ENCODE results near the gene FANCC.

The FANCC gene

DNA sequence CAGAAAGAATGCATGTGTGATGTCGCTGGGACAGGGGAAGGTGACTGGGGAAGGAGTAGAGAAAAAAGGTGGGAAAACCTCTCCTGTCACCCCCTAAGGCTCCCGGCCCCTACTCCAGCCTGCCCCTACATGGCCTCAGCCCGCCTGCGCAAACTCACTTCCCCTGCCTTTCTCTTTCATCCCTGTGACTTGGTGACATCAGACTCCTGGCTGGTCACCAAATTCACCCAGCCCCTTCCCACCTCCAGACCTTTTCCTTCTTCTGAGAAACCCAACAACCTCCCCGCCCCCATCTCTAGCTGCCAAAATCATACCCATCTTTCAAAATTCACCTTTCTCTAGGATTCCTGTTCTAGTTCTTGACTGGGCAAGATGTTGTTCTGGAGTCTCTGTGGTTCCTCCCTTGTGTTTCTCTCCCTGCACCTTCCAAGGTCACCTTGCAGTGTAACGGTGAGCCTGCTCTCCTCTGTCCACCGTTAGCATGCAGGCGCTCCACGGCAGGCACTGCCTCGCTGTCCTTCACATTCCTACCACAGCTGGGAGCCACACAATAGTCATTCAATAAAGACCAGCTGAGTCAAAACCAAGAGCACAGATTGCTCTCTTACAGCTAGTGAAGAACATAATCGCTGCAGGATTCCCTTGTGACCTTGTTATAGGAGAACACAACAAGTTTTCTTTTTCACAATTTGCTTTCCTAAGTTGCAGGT lies 134.5 kb downstream of the FANCC start:
- DNase-seq = no peak

DNA sequence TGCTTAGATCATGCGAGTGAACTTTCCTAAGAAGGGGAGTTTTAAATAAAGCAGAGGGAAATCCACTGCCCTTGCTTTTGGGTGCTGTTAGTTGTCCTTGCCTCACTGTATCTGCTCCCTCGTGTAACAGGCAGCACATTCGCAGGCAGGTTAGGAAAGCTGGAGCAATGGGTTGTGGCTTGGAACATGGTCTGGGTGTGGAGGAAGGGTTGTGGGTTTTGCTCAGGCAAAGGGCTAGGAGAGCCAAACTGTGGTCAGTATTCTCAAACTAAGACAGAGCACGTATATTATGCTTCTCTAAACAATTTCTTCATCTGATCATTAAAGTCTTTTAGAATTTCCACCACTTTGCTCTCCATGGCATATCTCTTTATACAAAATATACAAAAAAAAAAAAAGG lies 135.7 kb downstream of the FANCC start:
- no peak for DNase-seq

DNA sequence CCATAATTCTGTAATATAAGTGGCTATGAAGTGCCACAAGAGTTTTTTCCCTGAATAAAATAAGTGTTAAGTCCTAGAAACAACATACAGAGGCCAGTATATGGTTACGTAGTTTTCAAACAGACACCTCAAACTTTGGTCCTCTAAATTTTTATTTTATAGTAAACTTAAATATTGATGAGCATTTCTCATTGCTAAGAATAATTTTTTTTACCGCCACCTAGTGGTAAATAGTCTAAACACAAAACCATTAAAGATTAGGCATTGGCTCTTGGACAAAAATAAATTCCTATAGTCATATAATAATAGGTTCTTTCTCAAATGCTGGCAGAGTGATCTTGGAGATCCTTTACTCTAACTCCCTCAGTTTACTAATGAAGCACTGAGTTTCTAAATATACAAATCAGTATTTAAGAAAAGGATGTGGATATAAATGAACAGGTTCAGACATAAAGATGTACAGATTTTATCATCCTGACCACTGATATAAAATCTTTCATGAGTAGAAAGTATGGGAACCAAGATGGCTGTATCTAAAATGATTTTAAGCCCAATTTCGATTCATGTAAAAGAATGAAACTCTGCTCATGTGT lies 136.2 kb downstream of the FANCC start:
- DNase-seq = no peak

DNA sequence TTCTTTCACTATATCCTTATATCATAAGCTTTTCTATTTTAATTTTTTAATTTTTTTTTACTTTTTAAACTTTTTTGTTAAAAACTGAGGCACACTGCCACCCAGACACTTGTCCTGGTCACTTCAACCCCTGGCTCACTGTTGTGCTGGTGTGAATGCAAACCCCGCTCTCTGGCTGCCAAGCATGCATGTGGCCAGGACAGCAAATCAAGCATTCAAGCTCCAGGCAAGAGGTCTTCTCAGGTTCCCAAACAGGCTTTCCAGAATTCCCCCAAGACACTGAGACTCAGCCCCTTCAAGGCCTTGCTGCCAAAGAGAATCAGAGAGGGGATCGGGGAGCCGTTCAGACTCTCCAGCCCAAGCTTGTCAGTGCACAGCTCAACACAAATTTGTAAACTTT lies 139.9 kb downstream of the FANCC start:
- no peak for DNase-seq

DNA sequence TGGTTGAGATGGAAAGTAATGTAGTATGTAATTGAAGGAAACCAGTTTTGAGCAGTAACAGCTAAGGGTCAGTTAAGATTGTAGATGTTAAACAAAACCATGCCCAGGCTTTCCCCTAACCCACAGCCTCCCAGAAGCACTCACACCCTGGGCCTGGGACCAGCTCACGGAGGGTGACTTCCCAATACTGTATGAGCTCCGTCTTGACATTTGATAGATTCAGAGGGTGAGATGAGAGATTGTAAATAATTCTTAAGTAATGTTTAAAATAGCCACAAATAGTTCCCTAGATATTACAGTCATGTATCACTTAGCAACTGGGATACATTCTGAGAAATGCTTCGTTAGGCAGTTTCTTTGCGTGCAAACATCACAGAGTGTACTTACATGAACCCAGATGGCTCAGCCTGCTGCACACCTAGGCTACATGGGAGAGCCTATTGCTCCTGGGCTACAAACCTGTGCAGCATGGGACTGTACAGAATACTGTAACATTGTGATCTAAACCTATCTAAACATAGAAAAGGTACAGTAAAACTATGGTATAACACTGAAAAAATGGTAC lies 140.7 kb downstream of the FANCC start:
- no peak for DNase-seq

DNA sequence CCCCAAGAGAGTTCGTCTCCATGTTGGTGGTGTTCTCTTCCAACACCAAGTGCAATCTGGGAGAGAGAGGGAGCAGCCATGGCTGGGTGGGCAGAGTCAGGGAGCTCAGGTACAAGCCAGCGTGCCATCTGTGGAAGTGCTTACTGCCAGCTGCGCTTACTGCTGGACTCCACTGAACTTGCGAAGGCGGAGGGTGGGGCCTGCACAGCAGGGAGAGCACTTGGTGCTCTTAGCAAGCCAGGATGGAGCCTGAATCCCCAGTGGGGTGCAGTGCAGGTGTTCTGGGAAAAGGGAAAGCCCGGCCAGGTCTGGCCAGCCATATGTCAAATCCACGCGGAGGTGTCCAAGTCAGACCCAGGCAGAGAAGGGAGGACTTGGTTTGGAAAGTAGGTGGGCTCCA lies 142.0 kb downstream of the FANCC start:
- no peak for DNase-seq

DNA sequence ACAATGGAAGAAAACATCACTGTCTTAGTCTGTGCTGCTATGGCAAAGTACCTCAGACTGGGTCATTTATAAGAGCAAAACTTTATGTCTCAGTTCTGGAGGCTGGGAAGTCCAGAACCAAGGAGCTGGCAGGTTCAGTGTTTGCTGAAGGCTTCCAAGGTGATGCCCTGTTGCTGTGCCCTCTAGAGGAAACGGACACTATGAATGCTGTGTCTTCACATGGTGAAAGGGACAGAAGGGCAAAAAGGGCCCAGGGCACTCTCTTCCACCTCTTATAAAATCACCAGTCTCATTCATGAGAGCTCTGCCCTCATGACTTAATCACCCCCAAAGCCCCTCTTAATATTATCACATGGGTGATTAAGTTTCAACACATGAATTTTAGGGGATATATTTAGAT lies 143.5 kb downstream of the FANCC start:
- DNase-seq = no peak

DNA sequence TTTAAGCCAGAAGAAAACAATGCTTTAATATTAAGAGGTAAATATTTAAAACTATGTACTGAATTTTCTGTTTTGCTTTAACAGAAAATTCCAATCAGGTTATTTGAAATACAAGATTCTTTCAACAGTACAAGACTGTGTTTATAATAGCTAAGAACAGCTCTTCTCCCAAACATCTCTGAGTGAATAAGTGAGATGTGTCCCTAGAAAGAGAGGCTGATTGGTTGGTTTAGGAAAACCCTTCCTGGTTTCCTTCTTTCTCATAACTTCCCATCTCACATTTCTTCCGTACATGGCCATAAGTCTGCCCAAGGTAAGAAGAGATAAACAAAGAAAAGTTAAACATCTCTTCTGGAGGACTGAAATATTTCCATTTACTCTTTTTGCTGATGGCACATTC lies 145.9 kb downstream of the FANCC start:
- DNase-seq = no peak

DNA sequence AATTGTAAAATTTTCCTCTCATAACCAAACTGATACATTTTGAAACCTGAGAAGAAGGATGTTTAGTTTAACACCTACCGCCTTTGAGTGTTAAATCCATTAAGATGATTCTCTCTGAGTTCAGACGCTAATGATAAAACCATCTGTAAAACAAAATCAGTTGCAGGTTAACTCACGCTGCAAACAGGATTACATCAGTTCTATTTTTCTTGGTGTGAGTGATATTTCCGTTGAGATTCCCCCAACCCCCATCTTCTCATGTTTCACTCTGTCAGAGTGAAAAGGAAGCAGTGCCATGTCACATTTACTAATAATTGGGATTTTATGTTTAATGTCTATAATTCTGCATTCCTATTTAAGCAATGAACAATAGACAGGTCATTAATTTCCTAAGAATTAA lies 146.5 kb downstream of the FANCC start:
- DNase-seq = peak in 1 of 2 donors; percentile 8

DNA sequence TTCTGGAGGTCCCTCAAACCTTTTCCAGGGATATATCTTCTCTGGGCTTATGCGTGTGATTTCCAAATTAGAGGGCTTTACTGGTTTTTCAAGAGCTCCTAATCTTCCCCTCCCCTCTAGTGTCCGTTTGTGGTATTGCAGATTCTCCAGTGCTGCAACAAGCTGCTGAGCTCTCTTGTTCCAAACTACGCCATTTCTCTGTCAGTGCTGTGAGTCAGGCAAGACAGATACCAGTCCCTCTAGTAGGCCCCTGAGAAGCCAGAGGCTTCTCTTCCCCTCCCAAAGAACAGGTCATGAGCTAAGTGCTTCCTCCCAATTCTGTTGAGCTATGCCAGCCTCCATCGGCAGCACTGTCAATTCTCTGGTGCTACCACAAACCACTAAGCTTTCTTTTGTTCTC lies 149.5 kb downstream of the FANCC start:
- DNase-seq = peak; percentile 63 to 75

DNA sequence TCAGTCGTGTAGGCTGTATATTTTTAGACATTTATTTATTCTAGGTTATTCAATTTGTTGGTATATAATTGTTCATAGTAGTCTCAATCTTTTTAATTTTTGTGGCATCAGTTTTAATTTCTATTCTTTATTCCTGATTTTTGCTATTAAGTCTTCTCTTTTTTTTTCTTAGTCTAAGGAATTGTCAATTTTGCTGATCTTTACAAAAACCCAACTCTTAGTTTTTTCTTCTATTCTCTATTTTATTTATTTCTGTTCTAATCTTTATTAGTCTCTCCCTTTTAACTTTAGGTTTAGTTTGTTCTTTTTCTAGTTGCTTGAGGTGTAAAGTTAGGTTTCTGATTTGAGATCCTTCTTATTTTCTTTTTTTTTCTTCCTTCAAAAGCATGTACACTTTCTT lies 152.5 kb downstream of the FANCC start:
- no peak for DNase-seq

DNA sequence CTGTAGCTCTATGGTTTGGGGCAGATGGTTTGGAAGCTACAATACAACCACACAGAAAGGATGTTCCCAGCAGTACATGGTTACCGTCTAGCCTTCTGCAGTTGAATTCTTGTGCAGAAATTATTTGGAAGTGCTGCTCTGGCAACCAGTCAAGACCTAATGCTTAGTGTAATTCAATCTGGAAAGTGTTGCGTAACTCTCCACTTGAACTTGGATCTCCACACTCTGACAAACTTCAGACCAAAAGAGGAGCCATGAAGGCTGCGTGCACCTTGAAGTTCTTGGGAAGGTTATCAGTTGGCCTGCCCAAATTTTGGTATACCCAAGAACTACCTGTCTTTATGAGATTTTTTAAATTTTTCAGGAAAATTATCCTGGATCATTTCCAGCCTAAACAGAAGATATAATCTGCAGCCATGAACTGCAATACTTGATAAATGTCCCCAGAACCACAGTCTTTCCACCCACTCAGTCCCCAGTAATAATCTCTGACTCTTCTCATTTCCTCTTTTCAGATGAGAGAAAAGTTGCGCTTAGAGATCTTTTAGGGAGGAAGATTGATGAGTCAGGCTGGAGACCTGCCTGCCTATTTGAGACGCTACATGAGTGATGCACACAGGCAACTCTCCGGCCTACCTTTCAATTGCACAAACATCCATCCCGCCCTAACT lies 159.9 kb downstream of the FANCC start:
- DNase-seq = no peak

DNA sequence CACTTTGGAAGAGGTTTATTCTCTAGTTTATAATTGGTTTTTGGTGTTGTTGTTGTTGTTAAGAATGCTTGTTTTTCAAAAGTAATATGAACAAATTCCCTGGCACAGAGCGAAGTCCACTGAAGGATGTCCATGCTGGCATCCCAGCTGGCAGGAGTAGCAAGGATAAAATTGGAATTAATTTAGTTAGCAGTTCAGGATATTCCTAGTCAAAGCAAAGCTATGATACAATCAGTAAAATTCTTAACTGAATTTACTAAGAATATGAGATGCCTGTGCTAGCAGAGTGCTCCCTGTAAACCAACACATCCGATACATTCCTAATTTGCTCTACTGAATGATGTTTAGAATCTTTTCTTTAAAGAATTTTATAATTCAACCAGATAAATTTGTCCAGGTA lies 161.4 kb downstream of the FANCC start:
- no peak for DNase-seq

DNA sequence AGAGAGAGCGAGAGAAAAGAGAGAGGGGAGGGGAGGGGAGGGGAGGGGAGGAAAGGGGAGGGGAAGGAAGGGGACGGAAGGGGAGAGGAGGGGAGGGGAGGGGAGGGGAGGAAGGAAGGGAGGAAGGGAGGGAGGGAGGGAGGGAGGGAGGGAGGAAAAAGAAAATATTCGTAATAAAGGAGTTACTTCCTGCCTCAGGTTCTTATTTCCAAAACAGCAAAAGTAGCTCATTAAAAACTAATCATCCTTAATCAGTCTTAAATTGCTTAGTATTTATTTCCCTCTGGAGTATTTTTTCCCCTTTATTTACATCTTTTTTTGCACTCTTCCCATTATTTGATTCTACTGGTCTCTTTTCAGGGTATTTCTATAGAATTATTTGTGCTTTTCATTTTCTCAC lies 162.3 kb downstream of the FANCC start:
- DNase-seq = no peak

DNA sequence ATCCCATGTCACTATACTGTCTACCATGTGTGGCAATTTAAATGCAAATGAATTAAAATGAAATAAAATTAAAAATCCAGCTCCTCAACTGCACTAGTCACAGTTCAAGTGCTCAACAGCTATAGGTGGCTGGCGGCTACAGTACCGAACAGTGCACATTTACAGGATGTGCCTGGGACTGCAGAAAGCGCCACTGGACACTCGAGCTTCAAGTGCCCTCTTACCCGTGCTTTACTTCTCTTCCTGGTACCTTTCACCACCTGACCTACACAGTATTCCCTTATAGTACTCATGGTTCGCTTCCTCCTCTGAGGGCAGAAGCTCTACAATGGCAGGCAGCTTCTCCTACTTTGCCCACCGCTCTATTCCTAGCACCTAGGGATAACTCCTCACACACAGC lies 166.6 kb downstream of the FANCC start:
- DNase-seq = no peak

DNA sequence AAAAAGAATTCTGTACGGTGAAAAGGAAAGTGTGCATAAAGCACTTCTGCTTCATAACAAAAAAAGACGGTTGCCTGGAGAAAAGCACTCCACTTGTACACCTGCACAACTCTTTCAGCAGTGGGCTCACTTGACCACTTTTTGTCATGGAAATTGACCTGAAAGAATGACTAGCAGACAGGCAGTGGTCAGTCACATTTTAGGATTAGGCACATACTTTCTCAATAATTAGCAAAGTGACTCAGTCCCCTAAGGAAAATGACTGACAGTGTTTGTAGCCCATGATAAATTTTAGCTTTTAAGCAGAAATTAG lies 169.3 kb downstream of the FANCC start:
- DNase-seq = no peak

DNA sequence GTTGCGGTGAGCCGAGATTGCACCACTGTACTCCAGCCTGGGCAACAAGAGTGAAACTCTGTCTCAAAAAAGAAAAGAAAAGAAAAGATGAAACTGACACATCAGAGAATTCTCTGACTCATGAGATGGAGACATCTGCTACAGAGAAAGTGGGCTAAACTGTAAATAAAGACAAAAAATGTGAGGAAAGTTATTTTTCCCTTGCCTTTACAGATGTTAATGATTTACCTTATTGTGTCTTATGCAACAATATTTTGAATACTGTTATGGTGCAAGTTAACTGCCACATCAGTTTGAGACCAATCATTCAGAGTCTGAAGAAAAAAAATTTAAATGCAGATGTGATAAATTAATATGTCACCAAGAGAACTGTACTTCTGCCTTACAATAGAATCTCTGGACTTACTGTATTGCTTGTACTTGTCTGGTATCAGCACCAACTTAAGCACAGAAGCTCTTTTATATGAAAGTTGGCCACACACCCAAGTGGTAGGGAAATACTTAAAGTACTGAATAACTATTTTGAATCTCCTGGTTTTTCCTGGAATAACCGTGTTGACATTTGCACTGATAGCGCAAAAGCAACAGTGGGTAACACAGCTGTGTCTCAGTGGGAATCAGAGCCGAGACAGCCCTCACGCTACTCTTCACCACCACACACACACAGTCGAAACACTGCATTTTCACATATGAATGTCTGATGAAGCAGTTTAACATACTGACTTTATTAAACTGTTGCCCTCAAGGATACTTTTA lies 169.9 kb downstream of the FANCC start:
- DNase-seq = no peak

DNA sequence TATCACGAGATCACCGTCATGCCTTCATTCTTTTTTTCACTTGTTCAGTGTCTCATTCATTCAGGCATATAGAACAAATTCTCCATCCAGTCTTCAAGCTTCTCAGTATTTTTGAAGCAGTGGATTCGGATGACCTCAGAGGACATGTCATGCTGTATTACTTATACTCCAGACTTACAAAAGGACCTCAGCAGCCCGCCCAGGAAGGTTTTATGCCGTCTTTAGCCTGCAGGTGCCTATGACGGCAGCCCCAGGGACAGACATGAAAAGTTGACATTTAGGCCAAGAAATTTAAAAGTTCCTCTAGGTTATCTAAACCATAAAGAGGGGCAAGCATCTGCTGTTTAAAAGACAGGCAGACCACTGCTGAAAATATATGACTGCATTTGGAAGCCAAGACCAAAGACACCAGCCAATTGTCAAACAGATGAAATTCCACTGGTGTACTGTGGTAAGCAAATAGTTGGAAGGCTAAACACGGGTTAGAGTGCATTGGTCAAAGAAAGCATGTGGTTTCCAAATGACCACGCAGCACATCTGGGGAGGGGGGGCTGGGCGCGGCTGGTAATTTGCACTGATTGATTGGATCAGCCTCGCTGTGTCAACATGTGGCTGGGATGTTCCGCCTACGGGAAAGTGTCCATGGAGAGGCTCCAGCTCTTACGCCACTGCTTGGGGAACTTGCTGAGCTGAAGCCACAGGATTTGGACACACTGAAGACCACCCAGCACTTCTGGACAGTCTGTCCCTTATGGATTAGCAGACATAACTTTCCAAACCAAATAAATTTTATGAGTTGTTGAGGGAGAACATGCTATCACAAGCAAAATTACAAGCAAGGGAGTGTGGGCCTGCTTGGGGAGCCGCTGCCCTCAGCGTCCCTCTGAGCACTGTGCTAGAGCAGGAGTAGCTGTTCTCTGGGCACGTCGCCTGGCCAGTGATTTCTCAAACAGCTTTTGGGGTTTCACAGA lies 173.6 kb downstream of the FANCC start:
- no peak for DNase-seq

DNA sequence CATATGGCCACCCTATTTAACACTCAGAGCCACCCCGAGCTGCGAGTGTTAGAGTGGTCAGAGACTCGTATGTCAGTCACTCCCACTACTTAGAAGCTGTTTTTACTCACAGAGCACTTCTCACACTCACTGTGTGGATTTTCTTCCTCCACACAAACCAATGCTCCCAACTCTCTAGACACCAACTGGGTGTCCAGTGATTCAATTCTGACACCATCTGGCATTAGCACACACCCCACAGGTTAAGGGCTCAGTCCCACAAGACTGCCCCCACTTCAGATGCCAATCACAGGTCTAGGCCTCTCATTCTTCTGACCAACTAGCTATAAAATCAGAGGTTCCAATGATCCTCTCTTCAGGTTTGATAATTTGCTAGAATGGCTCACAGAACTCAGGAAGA lies 174.8 kb downstream of the FANCC start:
- DNase-seq = no peak

DNA sequence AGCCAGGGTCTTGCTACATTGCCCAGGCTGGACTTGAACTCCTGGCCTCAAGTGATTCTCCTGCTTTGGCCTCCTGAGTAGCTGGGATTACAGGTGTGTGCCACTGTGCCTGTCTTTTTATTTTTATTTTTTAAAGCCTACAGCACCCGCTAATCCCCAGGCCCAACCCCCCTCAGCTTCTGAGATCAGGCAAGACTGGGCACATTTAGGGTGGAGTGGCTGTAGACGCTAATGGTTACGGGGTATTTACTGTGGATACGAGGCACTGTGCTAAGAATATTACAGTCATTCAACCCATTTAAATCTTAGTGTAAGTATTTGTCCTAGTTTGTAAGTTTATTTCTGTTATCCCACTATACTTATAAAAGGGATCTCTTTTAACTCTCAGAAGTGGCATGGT lies 175.2 kb downstream of the FANCC start:
- no peak for DNase-seq

DNA sequence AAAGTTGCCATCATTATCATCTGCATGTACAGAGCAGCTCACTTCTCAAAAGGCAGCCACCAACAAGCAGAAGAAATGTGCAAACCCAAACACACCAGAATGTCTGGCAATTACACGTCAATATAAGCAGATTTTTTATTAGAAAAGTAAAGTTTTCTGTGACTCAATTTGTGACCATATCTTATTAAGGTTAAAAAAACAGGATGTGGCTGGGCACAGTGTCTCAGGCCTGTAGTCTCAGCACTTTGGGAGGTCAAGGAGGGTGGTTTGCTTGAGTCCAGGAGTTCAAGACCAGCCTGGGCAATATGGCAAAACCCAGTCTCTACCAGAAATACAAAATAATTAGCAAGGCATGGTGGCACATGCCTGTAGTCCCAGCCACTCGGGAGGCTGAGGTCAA lies 176.7 kb downstream of the FANCC start:
- no peak for DNase-seq

DNA sequence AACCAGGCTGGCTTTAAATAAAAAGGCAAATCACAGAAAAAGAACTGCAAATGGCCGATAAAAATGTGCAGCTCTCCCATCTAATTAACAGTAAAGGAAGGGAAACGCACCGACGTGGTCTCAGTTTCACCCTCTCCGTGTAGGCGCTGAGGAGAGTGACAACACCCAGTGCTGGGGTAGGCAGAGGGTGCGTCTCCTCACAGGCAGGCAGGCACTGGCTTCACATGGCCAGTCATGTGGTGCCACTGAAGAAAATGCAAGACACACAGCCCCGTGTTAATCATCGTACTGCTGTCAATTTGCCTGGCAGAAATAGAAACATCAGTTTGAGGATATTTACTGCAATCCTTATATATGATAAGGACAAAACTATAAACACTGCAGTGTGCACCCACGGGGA lies 178.4 kb downstream of the FANCC start:
- DNase-seq = no peak

All from stimulated activated CD4-positive, alpha-beta T cell treated with anti-CD3 and anti-CD28 coated beads, Interleukin-2, amount 100 ng/mL, for 48 hours (primary cell).